Adrenal gland (tissue), 12 donors: ENCODE measurements around the gene GORAB. TPM values are rescaled to one million over a fixed set of nuclear protein-coding genes. Genes with fewer than 3 reads are reported as not detected.

ENCODE experiments used
- DNase-seq, 7 donors: peaks; one replicate each; pipeline ENCODE4 v3.0.0-alpha.2; 2019 to 2020
- H3K27ac ChIP-seq, 5 donors: fragments of 200-600 bp; sonication (generic) in 4 of 5; 1 replicate in 3 of 5; 2 replicates in 2 of 5; pipeline versions ENCODE4 v1.5.1 to v1.8.0; 2016 to 2020; ENCODE audit warnings: mild to moderate bottlenecking in 1 of 5
- H3K27me3 ChIP-seq: fragments of 200-600 bp; 2 replicates; pipeline ENCODE4 v1.8.0; 2021
- H3K36me3 ChIP-seq, 2 donors: fragments of 200-600 bp; replicated peaks in 1 of 2; 1 replicate in 1 of 2; 2 replicates in 1 of 2; pipeline versions ENCODE4 v1.5.1 to v1.8.0; 2018 to 2022
- H3K4me1 ChIP-seq, 2 donors: fragments of 200-600 bp; replicated peaks in 1 of 2; 1 replicate in 1 of 2; 2 replicates in 1 of 2; pipeline versions ENCODE4 v1.5.1 to v1.8.0; 2018 to 2021
- H3K4me3 ChIP-seq, 4 donors: fragments of 200-600 bp; sonication (generic) in 3 of 4; one replicate each; pipeline ENCODE4 v1.5.1; 2016 to 2018
- H3K9me3 ChIP-seq, 3 donors: fragments of 200-600 bp; sonication (generic) in 1 of 3; replicated peaks in 1 of 3; 1 replicate in 2 of 3; 2 replicates in 1 of 3; pipeline versions ENCODE4 v1.5.1 to v1.8.0; 2016 to 2021
- CTCF ChIP-seq, 6 experiments: fragments of 450-650 bp in 4 of 6; fragments of 200-600 bp in 2 of 6; sonication (generic) in 1 of 6; IDR thresholded peaks; 1 replicate in 5 of 6; 2 replicates in 1 of 6; pipeline versions ENCODE4 v1.5.1 to v1.8.0; 2016 to 2021; ENCODE audit warnings: antibody characterized with exemption in 6 of 6, mild to moderate bottlenecking in 2 of 6, moderate library complexity in 1 of 6
- POLR2A ChIP-seq, 2 donors: fragments of 450-650 bp; IDR thresholded peaks; one replicate each; pipeline ENCODE4 v1.6.1; 2017; ENCODE audit warnings: antibody characterized with exemption in 2 of 2, mild to moderate bottlenecking in 2 of 2, moderate library complexity in 1 of 2
- WGBS, 4 donors: extraction: QIAGEN DNeasy Blood & Tissue Kit in 2 of 4; methylation state at CpG; one replicate each; pipeline versions ENCODE4 v1.1.5 to v1.1.7; 2013 to 2017; 5-methylcytosine and 5-hydroxymethylcytosine counted together
- intact Hi-C, 2 donors: fragments of 100-400 bp; cut with DNase I; formaldehyde crosslinking; loops; one replicate each; pipeline versions ENCODE4 v1.14.1 to v1.15.0; 2022 to 2023
- polyA plus RNA-seq, 3 donors: library from polyadenylated mRNA; stranded (reverse); fragments of 200-250 nt in 2 of 3; fragments of 350-450 nt in 1 of 3; fragmentation: Illumina TruSeq in 1 of 3; extraction: RNeasy Lipid Tissue Mini Kit (QIAGEN cat#74804) in 1 of 3; gene quantifications; one replicate each; pipeline ENCODE4 v1.2.3, GENCODE V29; 2013 to 2014
- total RNA-seq, 9 donors: library from RNA; depleted of rRNA in 4 of 9; stranded (reverse); fragments of >200 nt in 4 of 9; fragments of 120-200 nt in 1 of 9; fragmentation: NEBNext Ultra II Directional in 1 of 9; extraction: Animal tissue kit (Norgen Biotek cat#: 25700) in 1 of 9; gene quantifications; one replicate each; pipeline versions ENCODE4 v1.1.0 to v1.2.4, GENCODE V29; 2013 to 2023
- donor health status: healthy with polysubstance abuse.
- donor health status: Bipolar disorder and iron deficiency.
- donor health status: DM: yes; HTN: yes; CAD: no.
- donor health status: DM: no; HTN: no; CAD: no.
- donor health status: DM: no; HTN: no; CAD: no.
- donor health status: DM: yes; HTN: yes; CAD: no.

Gene GORAB
- total and polyA plus RNA-seq, 12 donors, result 9.1 to 25.9 (median 15.9) TPM

- no peak for DNase-seq
- TF ChIP-seq POLR2A (IDR thresholded peaks at IDR 0.05) (no peak), CTCF (IDR thresholded peaks at IDR 0.05) (no peak)
- Histone ChIP-seq H3K36me3 (no peaks in the 10 kb centered on the region), H3K9me3 (peaks cover 0 to 12% (median 6%) of the 10 kb centered on the region in 3 donors), H3K4me3 (no peak overlapping the region), H3K4me1 (no peaks in the 10 kb centered on the region), H3K27me3 (no peaks in the 10 kb centered on the region), H3K27ac (no peak overlapping the region)
- intact Hi-C loops, result no loop called here
Observed at GRCh38 chr1:170599033-170599432, 67.1 kb downstream of the GORAB start.

GRCh38 chr1:170601866-170602265 is 69.9 kb downstream of the GORAB start:
- Histone ChIP-seq H3K4me1 (no peaks in the 10 kb centered on the region), H3K9me3 (peaks cover 0 to 6% (median 2%) of the 10 kb centered on the region in 3 donors), H3K36me3 (no peaks in the 10 kb centered on the region), H3K27ac (no peak overlapping the region), H3K27me3 (no peaks in the 10 kb centered on the region), H3K4me3 (no peak overlapping the region)
- intact Hi-C loops, result no loop called here
- no peak for DNase-seq
- TF ChIP-seq POLR2A (IDR thresholded peaks at IDR 0.05) (no peak), CTCF (IDR thresholded peaks at IDR 0.05) (no peak)
- 64 to 79% (median 72%) methylated on average over 1 of the region's 1 CpG for WGBS, 4 donors

Other genes with a start within 250 kb of the GORAB start
- gene PRRX1, start 132.0 kb downstream of the GORAB start, total RNA-seq, result 10 to 100 TPM in 7 of 9 donors, 1 to 10 TPM in 2; 7.3 to 23.4 (median 16.2) TPM
- 10 to 100 TPM in 1 of 3 donors, 1 to 10 TPM in 2; 6.8 to 11.7 (median 7.9) TPM for gene PRRX1, start 132.0 kb downstream of the GORAB start, polyA plus RNA-seq